ENCODE results near the gene TSEN54.

TSEN54 gene

GRCh38 chr17:75546181-75546580 is 29.9 kb downstream of the TSEN54 start:
- DNase-seq: no peak

- no peak for DNase-seq
These were observed 30.8 kb downstream of the TSEN54 start for GRCh38 chr17:75547091-75547490.

GRCh38 chr17:75548813-75549212 is 32.5 kb downstream of the TSEN54 start:
- DNase-seq: no peak

GRCh38 chr17:75549246-75550138 is 33.2 kb downstream of the TSEN54 start:
- no peak for DNase-seq

- DNase-seq: no peak
These were observed 33.8 kb downstream of the TSEN54 start for GRCh38 chr17:75550139-75550465.

- DNase-seq: no peak
These were observed 34.9 kb downstream of the TSEN54 start for GRCh38 chr17:75551266-75551665.

- DNase-seq: no peak
These were observed 36.3 kb downstream of the TSEN54 start for GRCh38 chr17:75552425-75553294.

GRCh38 chr17:75553295-75554110 is 37.2 kb downstream of the TSEN54 start:
- no peak for DNase-seq

GRCh38 chr17:75555679-75556153 is 39.4 kb downstream of the TSEN54 start:
- DNase-seq: no peak

- no peak for DNase-seq
These were observed 40.9 kb downstream of the TSEN54 start for GRCh38 chr17:75557075-75557851.

- DNase-seq: no peak
These were observed 41.7 kb downstream of the TSEN54 start for GRCh38 chr17:75557852-75558665.

- DNase-seq: no peak
These were observed 42.6 kb downstream of the TSEN54 start for GRCh38 chr17:75558666-75559530.

GRCh38 chr17:75559958-75560533 is 43.7 kb downstream of the TSEN54 start:
- DNase-seq: no peak

GRCh38 chr17:75561927-75562603 is 45.7 kb downstream of the TSEN54 start:
- DNase-seq: no peak

- DNase-seq: no peak
These were observed 46.9 kb downstream of the TSEN54 start for GRCh38 chr17:75563063-75563758.

GRCh38 chr17:75564195-75564594 is 47.9 kb downstream of the TSEN54 start:
- no peak for DNase-seq

- no peak for DNase-seq
These were observed 48.7 kb downstream of the TSEN54 start for GRCh38 chr17:75565066-75565465.

- no peak for DNase-seq
These were observed 49.3 kb downstream of the TSEN54 start for GRCh38 chr17:75565618-75566017.
